ENCODE measurements around the gene POU2F3. TPM values are rescaled to one million over a fixed set of nuclear protein-coding genes. Genes with fewer than 3 reads are reported as not detected.

POU2F3 gene
- total and polyA plus RNA-seq, 8 donors = 0.12 to 2.6 (median 0.25) TPM

- Histone ChIP-seq H3K9me3 (no peaks in the 10 kb centered on the region), H3K36me3 (no peaks in the 10 kb centered on the region), H3K27me3 (peaks cover 0 to 3% (median 0%) of the 10 kb centered on the region in 4 donors), H3K4me1 (no peaks in the 10 kb centered on the region), H3K4me3 (no peak overlapping the region), H3K27ac (no peak overlapping the region)
- intact Hi-C loops (cut with DNase I) = no loop called here
- 49 to 56% methylated on average over 4 of the region's 4 CpGs for WGBS, 2 donors
- ATAC-seq (no peak), DNase-seq (no peak), FAIRE-seq (no peak)
- TF ChIP-seq CTCF (IDR thresholded peaks at IDR 0.05) = no peak
Measured at GRCh38 chr11:120256178-120256577, 16.2 kb downstream of the POU2F3 start.

- Histone ChIP-seq H3K27me3 (peaks cover 0 to 3% (median 0%) of the 10 kb centered on the region in 4 donors), H3K27ac (no peak overlapping the region), H3K36me3 (no peaks in the 10 kb centered on the region), H3K9me3 (no peaks in the 10 kb centered on the region), H3K4me1 (no peaks in the 10 kb centered on the region), H3K4me3 (no peak overlapping the region)
- no peak for ATAC-seq
- WGBS, 2 donors = 66 to 69% methylated on average over 2 of the region's 2 CpGs
- FAIRE-seq = no peak
- intact Hi-C loops (cut with DNase I) = no loop called here
- no peak for TF ChIP-seq CTCF (IDR thresholded peaks at IDR 0.05)
- DNase-seq = no peak
Measured at GRCh38 chr11:120256779-120257178, 16.8 kb downstream of the POU2F3 start.

GRCh38 chr11:120257346-120257745, 17.4 kb downstream of the POU2F3 start:
- FAIRE-seq (no peak), ATAC-seq (no peak), DNase-seq (no peak)
- H3K4me1 ChIP-seq = no peaks in the 10 kb centered on the region
- intact Hi-C loops (cut with DNase I) = no loop called here
- H3K4me3 ChIP-seq = no peak overlapping the region
- WGBS, 2 donors = 62 to 75% methylated on average over 9 of the region's 9 CpGs
- no peaks in the 10 kb centered on the region for H3K9me3 ChIP-seq
- no peaks in the 10 kb centered on the region for H3K36me3 ChIP-seq
- H3K27me3 ChIP-seq = peaks cover 0 to 3% (median 0%) of the 10 kb centered on the region in 4 donors
- TF ChIP-seq CTCF (IDR thresholded peaks at IDR 0.05) = no peak
- no peak overlapping the region for H3K27ac ChIP-seq

- FAIRE-seq = no peak
- H3K4me3 ChIP-seq = no peak overlapping the region
- intact Hi-C loops (cut with DNase I) = no loop called here
- no peaks in the 10 kb centered on the region for H3K36me3 ChIP-seq
- H3K27ac ChIP-seq = no peak overlapping the region
- no peaks in the 10 kb centered on the region for H3K9me3 ChIP-seq
- peaks cover 0 to 3% (median 0%) of the 10 kb centered on the region in 4 donors for H3K27me3 ChIP-seq
- no peak for ATAC-seq
- 74 to 83% methylated on average over 3 of the region's 3 CpGs for WGBS, 2 donors
- no peak for DNase-seq
- H3K4me1 ChIP-seq = no peaks in the 10 kb centered on the region
- TF ChIP-seq CTCF (IDR thresholded peaks at IDR 0.05) = no peak
Measured at GRCh38 chr11:120258661-120259060, 18.7 kb downstream of the POU2F3 start.

- Histone ChIP-seq H3K4me1 (no peaks in the 10 kb centered on the region), H3K27me3 (peaks cover 0 to 3% (median 0%) of the 10 kb centered on the region in 4 donors), H3K4me3 (no peak overlapping the region), H3K27ac (no peak overlapping the region), H3K36me3 (no peaks in the 10 kb centered on the region), H3K9me3 (no peaks in the 10 kb centered on the region)
- WGBS, 2 donors = 88 to 90% methylated on average over 3 of the region's 3 CpGs
- intact Hi-C loops (cut with DNase I) = no loop called here
- ATAC-seq = no peak
- no peak for TF ChIP-seq CTCF (IDR thresholded peaks at IDR 0.05)
- no peak for FAIRE-seq
- DNase-seq = no peak
Measured at GRCh38 chr11:120259241-120259640, 19.3 kb downstream of the POU2F3 start.

Data from pancreas (tissue), 10 donors.